DMS53 (cell line): ENCODE data around the gene IQSEC1.
A peak's percentile ranks its signal among the peaks of the same experiment; 100 is the strongest.
"Not testable (repeated sequence)": the region's sequence is repeated elsewhere in the genome, so short reads cannot be mapped to it uniquely, and the experiment has no call there.

Source experiments
- DNase-seq: peaks from one replicate; lab custom pipeline; 2025; lab: John Stamatoyannopoulos, UW

IQSEC1 gene

DNA sequence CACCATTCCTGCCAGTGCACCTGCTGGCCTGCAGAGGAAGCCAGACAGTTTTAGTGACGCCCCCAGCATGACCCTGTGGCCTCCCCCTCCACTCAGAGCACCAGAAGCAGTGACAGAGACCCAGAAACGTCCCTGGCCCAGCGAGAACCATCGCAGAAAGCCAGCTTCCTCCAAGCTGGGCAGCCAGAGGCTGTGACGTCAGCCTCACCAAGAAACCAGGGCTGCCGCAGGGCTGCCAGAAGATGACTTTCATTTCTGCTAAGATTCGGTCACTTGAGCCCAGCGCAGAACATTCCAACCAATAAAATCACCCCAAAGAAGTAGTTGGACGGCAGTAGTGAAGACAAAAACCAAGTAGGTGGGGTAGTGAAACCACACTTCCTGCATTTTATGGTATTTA, 202.3 kb downstream of the IQSEC1 start:
- DNase-seq = no peak

DNA sequence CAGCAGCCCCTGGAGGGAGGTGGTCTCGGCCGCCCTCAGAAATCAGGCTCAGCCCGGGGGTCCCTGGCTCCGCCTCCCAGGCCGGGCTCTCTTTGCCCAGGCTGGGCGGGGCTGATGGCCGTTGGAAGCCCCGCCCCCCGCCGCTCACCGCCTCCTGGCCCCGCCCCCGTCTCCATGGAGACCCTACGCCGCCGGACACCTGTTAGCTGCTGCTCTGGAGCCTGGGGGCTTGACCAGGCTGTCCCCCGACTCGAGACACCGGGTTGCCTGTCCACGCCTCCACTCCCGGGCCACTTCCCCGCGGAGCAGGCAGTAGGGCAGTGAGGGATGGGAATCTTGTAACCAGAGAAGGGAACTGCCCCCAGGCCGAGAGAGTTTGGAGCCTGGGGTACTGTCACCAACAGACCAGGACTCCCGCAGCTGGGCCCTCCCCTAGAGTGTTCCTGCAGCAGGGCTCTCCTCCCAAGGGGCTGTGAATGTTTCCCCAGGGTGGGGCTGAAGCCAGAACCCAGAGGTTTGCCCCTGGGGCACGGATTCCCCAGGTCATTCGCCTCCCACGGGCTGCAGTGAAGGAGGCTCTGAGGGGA, 204.1 kb downstream of the IQSEC1 start:
- DNase-seq = peak; percentile 38

DNA sequence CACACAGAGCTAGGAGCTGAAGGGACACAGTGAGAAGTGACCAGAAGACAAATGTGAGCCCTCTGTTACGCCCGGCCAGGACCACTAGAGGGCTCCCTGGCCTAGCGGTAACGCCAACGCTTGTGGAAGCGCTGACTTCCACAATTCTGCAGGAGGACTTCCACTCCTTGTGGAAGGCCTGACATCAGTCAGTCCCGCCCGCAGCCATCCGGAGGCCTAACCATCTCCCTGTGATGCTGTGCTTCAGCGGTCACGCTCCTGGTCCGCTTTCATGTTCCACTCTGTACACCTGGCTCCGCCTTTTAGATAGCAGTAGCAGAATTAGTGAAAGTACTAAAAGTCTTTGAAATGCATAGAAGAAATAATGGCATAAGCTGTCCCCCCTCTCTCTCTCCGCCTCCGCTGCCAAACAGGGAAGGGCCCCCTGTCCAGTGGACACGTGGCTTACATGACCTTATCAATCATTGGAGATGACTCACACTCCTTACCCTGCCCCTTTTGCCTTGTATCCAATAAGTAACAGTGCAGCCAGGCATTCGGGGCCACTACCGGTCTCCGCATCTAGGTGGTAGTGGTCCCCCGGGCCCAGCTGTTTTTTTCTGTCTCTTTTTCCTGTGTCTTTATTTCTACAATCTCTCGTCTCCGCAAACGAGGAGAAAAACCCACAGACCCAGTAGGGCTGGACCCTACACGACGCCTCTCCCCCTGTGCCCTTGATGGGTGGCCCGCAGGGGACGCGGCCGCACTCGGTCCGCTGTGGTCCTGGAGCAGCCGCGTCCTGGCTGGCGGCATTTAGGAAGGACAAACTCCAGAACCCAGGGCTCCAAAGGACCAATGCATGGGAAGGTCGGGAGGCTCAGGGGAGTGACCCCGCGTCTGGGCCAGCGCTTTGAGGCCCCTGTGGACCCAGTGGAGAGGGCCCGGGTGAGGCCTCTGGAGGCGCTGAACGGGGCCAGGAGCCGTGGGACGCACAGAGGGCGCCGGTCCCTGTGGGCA, 204.9 kb downstream of the IQSEC1 start:
- peak; percentile 88 for DNase-seq

DNA sequence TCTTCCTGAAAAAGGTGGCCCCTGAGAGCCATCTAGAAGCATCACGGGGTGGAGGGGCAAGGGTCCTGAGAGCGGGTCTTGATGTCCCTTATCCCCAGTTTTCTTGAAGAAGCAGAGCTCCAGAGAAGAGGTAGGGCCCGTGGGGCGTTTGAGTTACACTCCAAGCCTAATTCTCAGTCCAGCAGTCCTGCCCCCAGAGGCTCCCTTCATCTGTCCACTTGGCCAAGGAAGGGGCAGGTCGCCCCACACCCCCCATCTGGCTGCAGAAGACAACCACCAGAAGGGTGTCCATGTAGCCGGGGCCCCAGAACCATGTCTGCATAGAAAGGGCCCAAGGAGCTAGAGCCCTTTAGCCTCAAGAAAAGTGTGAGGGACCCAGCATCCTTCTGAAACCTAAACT, 206.4 kb downstream of the IQSEC1 start:
- no peak for DNase-seq

DNA sequence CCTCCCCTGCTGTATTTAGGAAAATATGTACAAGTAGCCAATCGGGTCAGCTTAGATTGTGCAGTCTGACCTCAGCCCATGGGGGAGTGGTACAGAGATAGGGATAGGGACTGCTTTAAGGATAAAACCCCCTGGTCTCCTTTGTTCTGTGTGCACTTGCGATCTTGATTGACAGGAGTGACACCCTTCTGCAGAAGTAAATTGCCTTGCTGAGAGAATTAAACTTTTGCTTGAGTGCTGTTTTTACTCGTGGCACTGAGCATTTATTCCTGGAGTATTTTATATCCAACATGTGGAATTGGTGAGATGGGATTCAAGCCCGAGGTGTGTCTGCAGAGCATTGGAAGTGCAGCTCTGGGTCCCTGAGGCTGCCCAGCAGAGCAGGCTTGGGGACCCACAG, 208.0 kb downstream of the IQSEC1 start:
- peak; percentile 2 for DNase-seq

DNA sequence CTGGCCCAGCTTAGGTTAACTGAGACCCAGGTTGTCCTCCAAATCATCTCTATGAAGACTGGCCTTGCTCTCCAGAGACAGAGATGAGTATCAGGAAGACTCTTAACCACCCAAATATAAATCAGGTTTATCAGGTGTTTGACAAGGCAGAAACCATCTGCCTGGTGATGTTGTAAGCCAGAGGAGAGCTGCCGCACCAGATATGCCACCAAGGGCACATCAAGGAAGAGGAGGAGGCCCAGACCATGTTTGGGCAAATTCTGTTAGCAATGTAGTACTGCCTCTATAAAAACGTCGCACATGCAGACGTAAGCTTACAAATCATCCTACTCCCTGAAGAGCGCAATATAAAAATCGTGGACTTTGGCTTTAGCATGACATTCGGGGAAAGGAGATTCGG, 210.8 kb downstream of the IQSEC1 start:
- DNase-seq = no peak

DNA sequence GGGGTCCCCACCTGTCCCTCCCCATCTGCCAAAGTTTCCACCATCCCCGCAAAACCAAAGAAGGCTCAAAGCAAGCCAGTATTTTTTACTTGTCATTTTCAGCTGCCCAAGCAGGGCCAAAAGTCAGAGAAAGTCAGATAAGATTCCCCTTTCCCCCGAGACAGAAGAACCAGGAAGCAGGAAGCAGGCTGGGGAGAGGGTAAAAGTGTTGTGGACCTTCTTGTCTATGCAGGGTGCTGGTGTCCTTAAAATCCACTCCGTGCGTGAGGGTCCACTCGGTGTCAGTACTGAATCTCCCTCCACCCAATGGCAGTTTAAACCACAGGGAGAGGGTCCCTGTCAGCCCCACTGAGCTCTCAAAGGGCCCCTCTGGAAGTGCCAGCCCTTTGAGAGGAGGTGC, 211.6 kb downstream of the IQSEC1 start:
- no peak for DNase-seq

DNA sequence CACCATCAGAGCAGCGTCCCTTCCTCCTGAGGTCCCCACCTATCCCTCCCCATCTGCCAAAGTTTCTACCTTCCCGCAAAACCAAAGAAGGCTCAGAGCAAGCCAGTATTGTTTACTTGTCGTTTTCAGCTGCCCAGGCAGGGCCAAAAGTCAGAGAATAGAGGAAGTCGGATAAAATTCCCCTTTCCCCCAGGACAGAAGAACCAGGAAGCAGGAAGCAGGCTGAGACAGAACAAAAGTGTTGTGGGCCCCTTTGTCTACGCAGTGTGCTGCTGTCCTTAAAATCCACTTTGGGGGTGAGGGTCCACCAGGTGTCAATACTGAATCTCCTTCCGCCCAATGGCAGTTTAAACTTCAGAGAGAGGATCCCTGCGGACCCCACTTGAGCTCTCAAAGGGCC, 213.4 kb downstream of the IQSEC1 start:
- no peak for DNase-seq

DNA sequence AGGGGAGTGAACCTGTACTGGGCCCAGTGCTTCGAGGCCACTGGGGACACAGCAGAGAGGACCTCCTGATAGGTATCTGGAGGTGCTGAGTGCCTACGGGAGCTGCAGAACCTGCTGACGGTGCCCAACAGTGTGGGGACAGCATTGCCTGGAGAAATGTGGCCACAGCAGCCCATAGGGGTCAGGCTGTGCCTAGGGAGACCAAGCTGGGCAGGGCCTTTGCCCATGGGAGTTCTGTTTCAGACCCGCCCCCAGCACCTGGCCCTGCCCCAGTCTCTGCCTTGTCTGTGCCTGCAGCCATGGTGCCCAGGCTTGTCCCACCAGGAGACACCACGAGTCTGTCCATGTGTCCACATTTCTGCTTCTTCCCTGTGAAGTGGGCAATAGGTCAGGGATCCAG, 216.6 kb downstream of the IQSEC1 start:
- no peak for DNase-seq

DNA sequence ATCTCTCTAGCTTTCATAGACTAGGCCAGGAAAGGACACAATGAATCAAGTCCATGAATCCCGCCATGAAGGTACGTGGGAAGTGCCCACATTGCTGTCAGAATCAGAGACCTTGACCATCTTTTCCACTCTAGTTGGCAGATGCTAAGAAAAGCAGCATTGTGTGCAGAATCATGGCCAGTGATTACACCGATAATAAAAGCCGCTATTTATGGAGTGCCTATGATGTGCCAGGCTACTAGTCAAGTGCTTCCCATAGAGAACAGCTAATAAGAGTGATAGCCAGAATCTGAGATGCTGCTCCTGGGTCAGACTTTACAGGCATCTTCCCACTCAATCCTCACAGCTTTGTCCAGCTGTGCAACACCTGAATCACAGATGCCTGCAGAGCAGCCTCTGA, 218.7 kb downstream of the IQSEC1 start:
- no peak for DNase-seq

DNA sequence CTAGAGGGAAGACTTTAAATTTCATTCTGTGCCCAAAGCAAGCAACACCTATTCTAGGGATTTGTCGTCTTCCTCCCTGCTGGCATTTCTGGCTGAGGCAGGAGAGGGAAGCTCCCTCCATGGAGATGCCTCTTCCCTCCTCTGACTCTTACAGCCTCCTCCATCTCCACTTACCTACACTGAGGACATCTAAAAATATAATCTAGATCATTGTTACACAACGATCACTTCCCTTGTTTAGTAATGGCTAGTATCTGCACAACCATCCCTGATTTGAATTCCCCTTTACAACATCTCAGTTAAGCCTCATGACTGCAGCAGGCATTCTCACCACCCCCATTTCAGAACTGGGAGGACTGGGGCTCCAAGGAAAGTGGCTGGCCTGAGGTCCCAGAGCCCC, 219.4 kb downstream of the IQSEC1 start:
- not testable (repeated sequence) for DNase-seq

DNA sequence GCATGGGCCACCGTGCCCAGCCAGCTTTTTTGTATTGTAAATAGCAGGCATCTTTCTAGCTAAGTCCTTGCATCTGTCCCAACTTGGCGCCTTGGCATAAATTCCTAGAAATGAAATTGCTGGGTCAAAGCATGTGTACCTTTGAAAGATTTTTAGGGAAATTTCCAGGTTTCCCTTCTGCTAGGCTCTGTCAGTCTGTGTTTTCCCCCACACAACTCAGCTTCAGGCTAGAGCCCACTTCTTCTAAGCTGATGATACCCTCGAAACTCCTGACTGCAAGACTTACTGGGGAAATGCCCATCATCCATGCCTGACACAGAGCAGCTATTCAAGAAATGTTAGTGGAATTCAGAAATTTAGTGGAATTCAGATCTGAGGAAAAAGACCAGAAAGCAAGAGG, 221.0 kb downstream of the IQSEC1 start:
- no peak for DNase-seq
